Frontal cortex (tissue), 4 donors: Measurements from ENCODE around the gene TACR2. TPM values are rescaled to one million over a fixed set of nuclear protein-coding genes. Genes with fewer than 3 reads are reported as not detected.

Experiments used
- DNase-seq, 2 donors: peaks; one replicate each; pipeline ENCODE4 v3.0.0; 2012; ENCODE audit warnings: low spot score in 2 of 2
- FAIRE-seq: peaks from 2 replicates; lab custom pipeline; 2012; peaks lifted over from hg19 to GRCh38; lab: Jason Lieb, UNC
- total RNA-seq: library from RNA; depleted of rRNA; stranded (reverse); fragments of >200 nt; gene quantifications from one replicate; pipeline ENCODE4 v1.2.3, GENCODE V29; 2014
- donor health status: control.
- donor health status: control.
- donor health status: control.

TACR2 gene
- total RNA-seq, 1 donor from 2014 or later = 0.82 TPM

DNA sequence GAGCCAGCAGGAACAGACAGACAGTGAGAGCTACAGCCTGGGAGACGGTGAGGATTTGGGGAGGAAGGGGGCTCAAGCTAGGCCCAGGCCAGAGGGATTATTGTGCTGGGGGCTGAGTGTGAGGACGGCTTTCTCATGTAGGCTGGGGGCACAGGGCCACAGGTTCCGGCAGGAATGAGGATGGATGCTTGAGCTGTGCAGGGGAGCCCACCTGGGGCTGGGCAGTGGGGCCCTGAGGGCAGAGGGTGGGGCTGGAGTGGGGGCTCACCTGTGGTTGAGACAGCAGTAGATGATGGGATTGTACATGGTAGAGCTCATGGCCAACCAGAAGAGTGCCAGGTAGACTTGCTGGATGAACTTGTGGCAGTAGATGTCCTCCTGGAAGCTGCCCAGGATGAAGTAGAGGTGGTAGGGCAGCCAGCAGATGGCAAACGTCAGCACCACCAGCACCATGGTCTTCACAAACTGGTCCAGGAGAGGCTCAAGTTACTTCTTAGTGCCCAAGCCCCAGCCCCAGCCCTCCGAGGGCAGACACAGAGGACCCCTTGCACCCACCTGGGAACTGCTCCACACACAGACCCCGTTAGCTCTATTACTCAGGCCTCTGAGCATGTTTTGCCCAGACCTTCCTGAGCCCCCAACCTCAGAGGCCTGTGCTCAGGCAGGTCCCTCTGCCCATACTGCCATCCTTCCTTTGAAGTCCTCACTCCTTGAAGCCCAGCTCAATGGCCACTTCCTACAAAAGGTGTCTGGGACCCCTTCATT, 9.7 kb downstream of the TACR2 start:
- DNase-seq = no peak
- no peak for FAIRE-seq

DNA sequence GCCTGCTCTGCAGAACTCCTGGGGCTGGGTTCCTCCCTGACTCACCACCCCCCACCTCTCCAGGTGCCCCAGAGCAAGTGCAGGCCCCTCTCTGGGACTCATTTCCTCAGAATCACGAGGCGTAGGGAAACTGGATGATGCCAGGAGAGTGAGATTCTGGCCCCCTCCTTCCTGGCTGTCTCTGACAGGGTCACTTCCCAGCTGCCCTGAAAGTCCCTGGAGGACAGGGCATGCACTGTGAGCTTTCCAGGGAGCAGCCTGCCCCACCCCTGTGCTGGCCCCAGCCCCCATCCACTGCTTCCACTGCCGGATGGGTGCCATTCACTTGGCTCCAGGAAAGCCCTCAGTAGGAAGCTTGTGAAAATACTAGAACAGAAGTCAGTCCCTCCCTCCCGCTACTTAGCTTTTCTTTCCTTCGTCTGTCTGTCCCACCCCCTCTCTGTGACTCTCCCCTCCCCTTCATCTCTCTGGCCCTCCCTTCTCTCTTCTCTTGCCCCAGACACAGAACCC, 10.4 kb downstream of the TACR2 start:
- FAIRE-seq (no peak), DNase-seq (peak in 1 of 2 donors; percentile 44)

DNA sequence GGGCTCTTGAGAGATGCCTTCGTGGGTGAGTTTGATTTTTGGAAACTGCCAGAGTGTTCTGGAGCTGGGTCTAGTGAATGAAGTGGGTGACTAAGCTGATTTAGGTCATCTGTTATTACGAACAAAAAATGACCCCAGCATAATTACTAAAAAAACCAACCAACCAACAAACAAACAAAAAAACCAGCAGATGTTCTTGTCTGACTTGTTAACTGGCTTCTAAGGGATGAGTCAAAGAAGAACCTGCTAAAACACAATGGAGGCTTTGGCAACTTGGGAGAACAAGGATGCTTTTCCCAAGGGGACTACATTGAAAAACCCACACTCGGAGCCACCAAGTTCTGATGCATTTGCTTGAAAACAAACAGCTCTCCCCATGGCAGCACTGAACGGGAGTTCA, 11.5 kb downstream of the TACR2 start:
- DNase-seq = no peak
- FAIRE-seq = no peak

DNA sequence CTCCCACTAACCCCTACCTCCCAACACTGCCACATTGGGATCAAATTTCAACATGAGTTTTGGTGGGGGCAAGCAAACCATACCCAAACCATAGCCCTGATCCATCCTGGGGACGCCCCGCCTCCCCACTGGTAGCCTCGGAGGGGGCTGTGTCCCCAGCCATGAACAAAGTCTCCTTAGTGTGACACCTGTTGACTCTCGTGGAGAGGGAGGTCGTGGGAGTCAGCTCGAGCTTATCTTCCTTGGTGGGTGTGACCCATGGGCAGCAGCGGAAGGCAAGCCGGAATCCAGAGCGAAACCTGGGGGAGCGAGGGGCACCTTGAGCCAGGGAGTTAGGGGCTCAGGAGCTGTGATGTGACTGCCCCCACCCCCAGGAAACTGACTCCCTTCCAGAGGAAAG, 11.9 kb downstream of the TACR2 start:
- DNase-seq = no peak
- FAIRE-seq = no peak

DNA sequence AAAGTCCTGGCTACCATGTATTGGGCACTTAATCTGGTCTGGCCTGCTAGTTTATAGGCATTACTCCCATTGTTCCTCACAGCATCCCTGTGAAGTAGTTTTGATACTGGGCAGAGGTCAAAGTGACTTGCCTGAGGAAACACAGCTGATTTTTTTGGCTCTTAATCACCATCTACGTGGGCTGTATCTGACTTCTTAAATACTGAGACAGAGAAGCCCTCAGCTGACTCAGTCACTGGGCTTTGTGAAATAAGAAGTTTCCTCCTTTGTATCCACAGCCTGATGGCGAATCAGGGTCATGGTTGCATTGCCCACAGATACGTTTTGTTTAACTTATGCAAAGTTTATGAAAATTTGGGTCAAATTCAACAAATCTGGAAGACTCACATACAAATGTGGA, 13.2 kb downstream of the TACR2 start:
- DNase-seq (no peak), FAIRE-seq (no peak)

DNA sequence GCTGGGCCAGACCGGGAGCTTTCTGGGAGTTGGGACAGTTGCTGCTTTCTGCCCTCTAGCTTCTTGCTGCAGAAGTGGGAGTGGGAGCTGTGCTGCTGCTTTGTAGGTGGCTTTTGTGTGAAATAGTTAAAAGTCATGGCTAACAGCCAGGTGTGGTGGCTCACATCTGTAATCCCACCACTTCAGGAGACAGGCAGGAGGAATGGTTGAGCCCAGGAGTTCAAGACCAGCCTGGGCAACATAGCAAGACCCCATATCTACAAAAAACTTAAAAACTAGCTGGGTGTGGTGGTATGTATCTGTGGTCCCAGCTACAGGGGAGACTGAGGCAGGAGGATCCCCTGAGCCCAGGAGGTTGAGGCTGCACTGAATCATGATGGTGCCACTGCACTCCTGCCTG, 13.7 kb downstream of the TACR2 start:
- FAIRE-seq = no peak

DNA sequence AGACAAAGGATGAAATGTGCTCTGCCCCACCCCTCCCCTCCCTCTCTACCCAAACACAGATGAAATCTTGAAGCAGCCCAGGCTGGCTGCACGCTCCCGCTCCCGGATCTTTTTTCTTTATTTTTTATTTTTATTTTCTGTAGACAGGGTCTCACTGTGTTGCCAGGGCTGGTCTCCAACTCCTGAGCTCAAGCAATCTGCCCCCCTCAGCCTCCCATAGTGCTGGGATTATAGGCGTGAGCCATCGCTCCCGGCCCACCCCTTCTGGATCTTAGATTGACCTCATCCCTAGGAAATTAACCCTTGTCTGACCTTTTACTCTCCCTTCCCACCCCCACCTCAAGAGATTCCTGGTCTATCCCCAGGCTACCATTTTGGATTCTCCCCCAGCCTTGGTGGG, 14.3 kb downstream of the TACR2 start:
- FAIRE-seq = no peak

More for the DNA sequence above, 13.7 kb downstream of the TACR2 start:
- DNase-seq = no peak

DNA sequence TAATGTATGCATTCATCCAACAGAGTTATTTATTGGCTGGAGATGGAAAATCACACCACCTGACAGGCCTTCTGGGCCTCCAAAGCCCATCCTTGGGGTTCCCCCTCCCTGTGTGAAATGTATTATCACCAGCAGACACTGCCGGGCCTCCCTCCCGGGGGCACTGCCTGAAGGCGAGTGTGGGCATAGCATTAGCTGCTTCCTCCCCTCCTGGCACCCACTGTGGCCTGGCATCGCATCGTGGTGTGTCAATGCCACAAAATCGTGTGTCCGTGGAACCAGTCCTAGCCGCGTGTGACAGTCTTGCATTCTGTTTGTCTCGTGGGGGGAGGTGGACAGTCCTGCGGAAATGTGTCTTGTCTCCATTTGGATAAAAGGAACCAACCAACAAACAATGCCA, 15.3 kb downstream of the TACR2 start:
- DNase-seq (no peak), FAIRE-seq (no peak)

More for the DNA sequence above, 14.3 kb downstream of the TACR2 start:
- no peak for DNase-seq

DNA sequence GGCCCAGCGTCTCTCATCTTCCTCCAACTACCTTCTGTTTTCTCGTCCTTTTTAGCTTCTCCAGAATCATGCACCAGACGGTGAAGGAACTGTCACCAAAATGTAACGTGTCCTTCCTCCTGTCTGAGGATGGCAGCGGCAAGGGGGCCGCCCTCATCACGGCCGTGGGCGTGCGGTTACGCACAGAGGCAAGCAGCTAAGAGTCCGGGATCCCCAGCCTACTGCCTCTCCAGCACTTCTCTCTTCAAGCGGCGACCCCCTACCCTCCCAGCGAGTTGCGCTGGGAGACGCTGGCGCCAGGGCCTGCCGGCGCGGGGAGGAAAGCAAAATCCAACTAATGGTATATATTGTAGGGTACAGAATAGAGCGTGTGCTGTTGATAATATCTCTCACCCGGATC, 15.8 kb downstream of the TACR2 start:
- FAIRE-seq (no peak), DNase-seq (no peak)

DNA sequence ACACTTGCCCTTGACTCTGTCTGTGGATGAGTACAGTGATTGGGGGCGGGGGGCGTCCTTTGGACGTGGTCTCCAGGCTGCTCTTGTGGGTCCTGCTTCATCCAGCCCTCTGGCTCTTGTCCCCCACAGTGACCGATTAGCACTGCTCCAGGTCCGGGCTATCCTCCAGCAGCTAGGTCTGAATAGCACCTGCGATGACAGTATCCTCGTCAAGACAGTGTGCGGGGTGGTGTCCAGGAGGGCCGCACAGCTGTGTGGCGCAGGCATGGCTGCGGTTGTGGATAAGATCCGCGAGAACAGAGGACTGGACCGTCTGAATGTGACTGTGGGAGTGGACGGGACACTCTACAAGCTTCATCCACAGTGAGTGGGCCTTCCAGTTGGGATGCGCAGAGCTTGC, 18.3 kb downstream of the TACR2 start:
- DNase-seq (no peak), FAIRE-seq (no peak)

DNA sequence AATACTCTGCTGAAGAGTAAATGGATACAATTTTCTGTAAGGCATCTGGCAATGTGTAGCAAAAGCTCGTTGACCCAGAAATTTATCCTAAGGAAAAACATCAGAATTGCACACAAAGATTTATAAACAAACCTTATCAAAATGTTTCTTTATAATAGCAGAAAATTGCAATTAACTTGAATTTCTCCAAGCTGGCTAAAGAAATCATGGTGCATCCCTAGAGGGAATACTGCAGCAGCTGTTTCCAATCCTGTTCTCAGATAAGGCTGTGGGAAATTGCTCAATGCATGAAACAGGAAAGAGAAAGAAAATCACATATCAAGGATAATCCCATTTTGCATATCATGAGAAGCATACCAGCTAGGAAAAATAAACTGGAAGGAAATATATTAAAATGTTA, 18.7 kb downstream of the TACR2 start:
- DNase-seq (no peak), FAIRE-seq (no peak)

DNA sequence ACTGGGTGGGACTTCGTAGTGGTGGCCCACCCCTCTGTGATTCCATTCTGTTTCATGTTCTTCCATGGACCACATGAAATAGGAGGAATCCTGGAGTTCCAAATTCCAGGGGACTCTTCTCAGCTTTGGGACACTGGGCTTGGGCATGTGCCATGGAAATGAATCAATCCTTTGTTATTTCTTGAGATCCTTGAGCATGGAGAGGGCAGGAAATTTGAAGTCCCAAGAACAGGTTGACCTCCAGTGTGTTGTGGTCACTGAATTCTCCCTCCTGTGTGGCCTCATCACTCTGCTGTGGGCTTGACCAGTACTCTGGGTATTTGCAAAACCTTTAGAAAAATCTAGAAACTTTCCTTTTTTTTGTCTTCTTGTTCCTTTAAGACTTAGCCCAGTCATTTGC, 22.7 kb downstream of the TACR2 start:
- FAIRE-seq = no peak
- no peak for DNase-seq

DNA sequence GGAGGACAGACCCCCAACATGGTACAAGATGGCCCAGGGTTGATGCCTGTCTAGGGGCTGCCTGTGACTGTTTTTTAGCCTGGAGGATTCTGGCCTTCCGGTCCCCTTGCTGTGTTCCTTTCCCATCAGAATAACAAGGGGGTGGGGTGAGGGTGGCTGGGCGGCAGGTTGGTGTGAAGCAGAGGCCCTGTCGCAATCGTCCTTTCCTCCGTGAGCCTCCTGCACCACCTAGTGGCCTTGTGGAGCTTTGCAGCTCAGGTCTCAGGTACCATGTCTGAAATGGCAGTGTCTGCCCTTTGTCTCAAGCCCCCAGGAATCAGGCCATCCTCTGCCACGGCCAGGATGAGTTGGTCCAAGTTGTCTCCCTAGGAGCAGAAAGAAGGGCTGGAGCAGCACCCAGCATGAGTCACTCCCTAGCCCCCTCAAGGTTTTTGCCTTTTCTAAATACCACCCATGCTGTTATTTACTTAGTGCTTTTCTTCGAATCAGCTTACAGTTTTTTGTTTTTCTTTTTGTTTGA, 24.2 kb downstream of the TACR2 start:
- no peak for FAIRE-seq
- peak; percentile 68 to 83 for DNase-seq

DNA sequence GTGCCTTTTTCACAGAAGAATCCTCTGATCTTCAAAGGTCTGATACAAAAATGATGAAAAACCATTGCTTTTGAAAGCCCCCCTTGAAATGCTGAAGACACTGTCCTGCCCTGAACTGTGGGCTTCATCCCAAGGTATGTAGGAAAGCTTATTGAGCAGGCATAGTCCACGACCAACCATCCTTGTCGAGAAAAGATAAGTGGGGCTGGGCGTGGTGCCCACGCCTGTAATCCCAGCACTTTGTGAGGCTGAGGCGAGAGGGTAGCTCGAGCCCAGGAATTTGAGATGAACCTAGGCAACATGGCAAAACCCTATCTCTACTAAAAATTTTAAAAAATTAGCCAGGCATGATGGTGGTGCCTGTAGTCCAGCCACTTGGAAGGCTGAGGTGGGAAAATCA, 25.6 kb downstream of the TACR2 start:
- FAIRE-seq (no peak), DNase-seq (no peak)

DNA sequence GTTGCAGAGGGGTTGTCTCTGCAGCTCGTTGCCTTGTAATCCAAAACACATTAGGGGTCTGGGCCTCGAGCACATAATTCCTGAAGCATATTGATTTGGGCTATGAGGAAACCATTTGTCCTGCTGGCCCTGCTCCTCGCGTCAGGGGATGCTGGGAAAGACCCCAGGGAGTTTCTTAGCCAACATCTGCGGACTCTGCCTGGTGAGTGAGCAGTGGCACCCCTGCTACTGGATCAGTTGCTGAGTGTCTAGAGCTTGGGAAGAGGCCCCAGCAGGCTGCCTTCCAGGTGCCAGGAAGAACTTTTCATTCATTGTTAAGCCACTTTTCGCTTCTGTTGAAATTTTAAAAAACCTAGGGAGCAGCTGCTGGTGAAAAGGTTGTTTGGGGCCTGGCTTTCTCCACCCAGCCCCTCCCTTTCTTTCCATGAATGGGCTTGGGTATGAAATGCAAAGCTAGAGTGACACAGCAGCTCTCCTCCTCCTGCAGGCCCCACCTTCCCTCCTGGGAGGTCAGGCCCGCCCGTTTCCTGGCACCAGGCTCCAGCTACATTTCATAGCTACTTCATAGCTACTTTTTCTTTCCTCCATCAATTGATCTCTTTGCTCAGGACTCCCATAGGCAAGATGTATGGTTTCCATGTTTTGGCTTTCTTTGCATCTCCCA, 26.8 kb downstream of the TACR2 start:
- no peak for DNase-seq

DNA sequence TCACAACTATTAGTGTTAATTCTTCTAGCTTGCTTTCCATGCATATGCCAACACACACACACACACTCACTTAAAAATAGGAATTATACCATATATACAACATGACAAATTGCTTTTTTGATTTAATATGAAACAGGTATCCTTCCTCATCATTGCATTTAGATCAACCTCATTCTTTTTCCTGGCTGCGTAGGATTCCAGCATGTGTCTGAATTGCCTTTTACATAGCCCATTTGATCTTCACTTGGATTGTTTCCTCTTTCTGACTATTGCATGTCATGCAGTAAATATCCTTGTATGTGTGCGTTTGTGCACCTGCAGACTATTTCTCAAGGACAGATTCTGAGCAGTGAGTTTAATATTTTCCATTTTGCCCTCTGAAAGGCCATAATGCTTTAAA, 28.2 kb downstream of the TACR2 start:
- DNase-seq (no peak), FAIRE-seq (no peak)

More for the DNA sequence above, 26.8 kb downstream of the TACR2 start:
- FAIRE-seq = no peak

DNA sequence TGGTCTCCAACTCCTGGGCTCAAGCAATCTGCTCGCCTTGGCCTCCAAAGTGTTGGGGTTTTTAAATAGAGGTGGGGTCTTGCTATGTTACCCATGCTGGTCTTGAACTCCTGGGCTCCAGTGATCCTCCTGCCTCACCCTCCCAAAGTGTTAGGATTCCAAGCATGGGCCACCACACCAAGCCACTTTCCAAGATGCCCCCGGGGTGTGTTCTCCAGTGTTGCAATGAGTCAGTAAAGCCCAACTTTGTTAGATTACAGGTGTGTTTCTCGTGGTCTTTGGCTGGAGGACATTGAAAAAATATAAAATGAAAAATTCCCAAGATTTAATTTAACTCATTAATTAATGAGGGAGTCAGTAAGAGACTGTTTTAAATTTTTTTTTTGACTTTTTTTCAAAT, 29.2 kb downstream of the TACR2 start:
- DNase-seq (no peak), FAIRE-seq (no peak)

DNA sequence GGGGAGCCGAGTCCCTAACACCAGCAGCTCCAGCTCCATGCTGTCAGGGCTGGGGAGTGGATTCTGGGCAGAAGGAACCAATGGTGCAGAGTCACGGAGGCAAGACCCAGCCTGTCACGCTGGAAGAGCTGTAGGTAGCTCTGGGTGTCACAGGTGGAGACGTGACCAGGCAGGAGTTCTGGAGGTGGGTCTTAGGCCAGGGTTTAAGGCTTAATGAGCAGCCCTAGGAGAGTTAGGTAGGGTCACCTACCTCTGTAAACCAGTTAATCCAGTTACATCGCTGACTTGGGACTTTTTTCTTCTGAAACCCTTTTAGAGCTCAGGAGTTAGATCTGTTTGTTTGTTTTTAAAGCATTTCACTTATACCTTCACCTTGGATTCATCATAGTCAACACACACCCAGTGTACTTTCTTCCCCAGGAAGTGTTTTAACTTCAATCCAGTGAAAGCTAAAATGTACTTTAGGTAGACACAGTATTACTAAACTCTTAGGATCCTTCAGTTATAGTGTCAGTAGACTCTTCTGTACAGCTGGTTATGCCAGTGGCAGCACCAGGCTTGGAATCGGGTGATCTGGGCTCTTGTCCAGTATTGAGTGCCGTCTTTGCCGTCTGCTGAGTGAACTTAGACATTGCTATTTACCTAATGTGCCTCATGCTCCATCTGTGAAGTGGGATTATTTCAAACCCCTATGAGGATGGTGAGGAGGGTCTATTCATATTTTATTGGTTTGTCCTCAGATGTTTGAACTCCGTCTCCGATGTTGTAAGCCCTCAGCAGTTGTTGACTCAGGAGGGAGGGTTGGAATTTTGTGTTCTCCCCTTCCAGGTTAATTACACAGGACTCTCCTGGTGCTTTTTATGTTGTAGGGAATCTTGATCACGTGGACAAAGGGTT, 31.0 kb downstream of the TACR2 start:
- DNase-seq = no peak
- no peak for FAIRE-seq

DNA sequence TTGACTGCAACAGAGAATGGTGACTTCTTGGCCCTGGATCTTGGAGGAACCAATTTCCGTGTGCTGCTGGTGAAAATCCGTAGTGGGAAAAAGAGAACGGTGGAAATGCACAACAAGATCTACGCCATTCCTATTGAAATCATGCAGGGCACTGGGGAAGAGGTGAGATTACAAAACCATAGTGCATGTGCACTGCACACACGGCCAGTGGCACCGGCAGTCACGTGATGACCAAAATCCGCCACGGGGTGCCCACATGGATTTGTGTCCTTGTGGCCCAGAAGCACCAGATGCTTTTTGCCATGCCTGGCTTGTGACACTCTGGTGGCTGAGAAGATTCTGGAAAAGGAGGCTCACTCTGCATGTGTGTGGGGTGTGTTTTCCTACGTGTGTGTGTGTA, 32.4 kb downstream of the TACR2 start:
- DNase-seq = no peak
- FAIRE-seq = no peak

DNA sequence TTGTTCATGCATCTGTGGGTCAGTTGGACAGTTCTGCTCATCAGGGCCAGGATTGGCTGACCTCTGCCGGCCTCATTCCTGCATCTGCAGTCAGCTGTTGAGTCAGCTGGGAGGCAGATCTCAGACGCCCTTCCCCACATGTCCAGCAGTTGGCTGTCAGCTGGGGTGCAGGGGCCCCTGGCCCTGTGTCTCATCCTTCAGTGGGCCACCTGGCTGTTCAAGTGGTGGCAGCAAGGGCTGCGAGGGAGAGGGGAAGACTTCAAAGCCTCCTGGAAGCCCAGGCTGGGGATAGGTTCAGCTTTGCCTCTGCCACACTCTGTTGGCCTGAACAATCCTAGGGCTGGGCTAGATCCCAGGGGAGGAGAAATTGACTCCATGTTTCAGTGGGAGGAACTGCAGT, 33.2 kb downstream of the TACR2 start:
- no peak for DNase-seq
- FAIRE-seq = no peak
